Islet of Langerhans (tissue), 1 donor: ENCODE measurements around the gene SBK2.

Source experiments
- FAIRE-seq: peaks from one replicate; lab custom pipeline; 2011; peaks lifted over from hg19 to GRCh38; lab: Jason Lieb, UNC

SBK2 gene

GRCh38 chr19:55485439-55486011 is 51.4 kb downstream of the SBK2 start:
- FAIRE-seq: no peak

GRCh38 chr19:55484593-55485438 is 52.1 kb downstream of the SBK2 start, which contains the start of gene NAT14:
Gene NAT14 (plus strand): TSS chr19:55485188. CDS start chr19:55485709, 521 bp downstream.
- no peak for FAIRE-seq

GRCh38 chr19:55483706-55484592 is 53.0 kb downstream of the SBK2 start:
- no peak for FAIRE-seq

- no peak for FAIRE-seq
Observed at GRCh38 chr19:55482967-55483705, 53.8 kb downstream of the SBK2 start.

GRCh38 chr19:55482156-55482961 is 54.6 kb downstream of the SBK2 start:
- no peak for FAIRE-seq

GRCh38 chr19:55481794-55482155 is 55.2 kb downstream of the SBK2 start:
- no peak for FAIRE-seq

- FAIRE-seq: no peak
Observed at GRCh38 chr19:55481148-55481793, 55.7 kb downstream of the SBK2 start.

GRCh38 chr19:55479451-55480230 is 57.3 kb downstream of the SBK2 start:
- FAIRE-seq: no peak

GRCh38 chr19:55479045-55479444 is 57.9 kb downstream of the SBK2 start:
- no peak for FAIRE-seq
